ENCODE data around the gene HGFAC. TPM values are rescaled to one million over a fixed set of nuclear protein-coding genes. Genes with fewer than 3 reads are reported as not detected.

HGFAC gene
- total RNA-seq, 2 donors from 2014 or later, result 0.52 TPM; not detected in 1

DNA sequence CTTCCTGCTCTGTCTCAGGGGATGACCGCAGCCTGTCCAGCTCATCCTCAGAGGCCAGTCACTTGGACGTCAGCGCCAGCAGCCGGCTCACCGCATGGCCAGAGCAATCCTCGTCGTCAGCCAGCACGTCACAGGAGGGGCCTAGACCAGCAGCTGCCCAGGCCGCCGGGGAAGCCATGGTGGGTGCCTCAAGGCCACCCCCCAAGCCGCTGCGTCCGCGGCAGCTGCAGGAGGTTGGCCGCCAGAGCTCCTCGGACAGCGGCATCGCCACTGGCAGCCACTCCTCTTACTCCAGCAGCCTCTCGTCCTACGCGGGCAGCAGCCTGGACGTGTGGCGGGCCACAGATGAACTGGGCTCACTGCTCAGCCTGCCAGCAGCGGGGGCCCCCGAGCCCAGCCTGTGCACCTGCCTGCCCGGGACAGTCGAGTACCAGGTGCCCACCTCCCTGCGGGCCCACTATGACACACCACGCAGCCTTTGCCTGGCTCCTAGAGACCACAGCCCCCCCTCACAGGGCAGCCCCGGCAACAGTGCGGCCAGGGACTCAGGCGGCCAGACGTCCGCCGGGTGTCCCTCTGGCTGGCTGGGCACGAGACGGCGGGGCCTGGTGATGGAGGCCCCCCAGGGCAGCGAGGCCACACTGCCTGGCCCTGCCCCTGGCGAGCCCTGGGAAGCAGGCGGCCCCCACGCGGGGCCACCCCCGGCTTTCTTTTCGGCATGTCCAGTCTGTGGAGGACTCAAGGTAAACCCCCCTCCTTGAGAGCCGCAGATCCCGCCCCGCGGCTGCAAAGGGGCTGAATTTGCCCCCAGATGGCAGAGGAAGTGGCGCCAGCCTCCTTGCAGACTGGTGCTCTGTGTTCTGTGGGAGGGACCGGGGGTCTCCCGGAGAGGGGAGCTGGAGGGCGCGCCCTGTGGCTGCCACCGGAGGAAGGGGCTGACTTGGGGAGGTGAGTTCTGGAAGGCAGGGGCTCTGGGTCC lies 51.3 kb downstream of the HGFAC start:
- no peak for DNase-seq
- H3K9me3 ChIP-seq, result no peaks in the 10 kb centered on the region
- no peaks in the 10 kb centered on the region for H3K36me3 ChIP-seq
- no peak for TF ChIP-seq CTCF (IDR thresholded peaks at IDR 0.05)
- no peak overlapping the region for H3K27ac ChIP-seq
- no peak overlapping the region for H3K9ac ChIP-seq (ENCODE audit: low read depth in 2 of 2, low read length in 2 of 2)
- H3K4me3 ChIP-seq, result no peak overlapping the region
- intact Hi-C loops (cut with DNase I), result no loop called here
- H3K27me3 ChIP-seq, result no peaks in the 10 kb centered on the region
- H3K4me1 ChIP-seq, result no peaks in the 10 kb centered on the region

- no peaks in the 10 kb centered on the region for H3K36me3 ChIP-seq
- intact Hi-C loops (cut with DNase I), result no loop called here
- H3K9me3 ChIP-seq, result no peaks in the 10 kb centered on the region
- no peak for TF ChIP-seq CTCF (IDR thresholded peaks at IDR 0.05)
- H3K4me3 ChIP-seq, result no peak overlapping the region
- no peak overlapping the region for H3K27ac ChIP-seq
- H3K27me3 ChIP-seq, result no peaks in the 10 kb centered on the region
- no peak for DNase-seq
- H3K4me1 ChIP-seq, result no peaks in the 10 kb centered on the region
- H3K9ac ChIP-seq (ENCODE audit: low read depth in 2 of 2, low read length in 2 of 2), result no peak overlapping the region
Measured at GRCh38 chr4:3493720-3494461, 52.1 kb downstream of the HGFAC start.

DNA sequence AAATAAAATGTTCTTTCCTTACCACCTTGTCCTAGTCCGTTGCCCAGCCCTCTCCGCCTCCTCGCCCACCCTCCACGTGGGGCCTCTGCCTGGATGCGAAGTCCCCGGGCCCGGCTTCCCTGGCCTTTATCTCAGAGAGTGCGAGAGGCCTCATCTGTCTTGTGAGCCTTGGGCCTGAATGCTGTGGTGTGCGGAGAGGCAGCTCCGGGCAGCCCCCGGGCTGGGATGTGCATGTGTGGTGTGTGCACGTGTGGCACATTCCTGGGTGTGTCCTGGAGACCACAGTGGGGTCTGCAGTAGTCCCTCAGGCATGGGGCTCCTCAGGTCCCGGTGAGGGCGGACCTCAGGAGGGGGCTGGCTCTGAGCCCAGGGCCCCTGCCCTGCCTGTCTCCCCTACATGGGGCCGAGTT lies 52.7 kb downstream of the HGFAC start:
- DNase-seq, result no peak
- intact Hi-C loops (cut with DNase I), result no loop called here
- TF ChIP-seq CTCF (IDR thresholded peaks at IDR 0.05), result no peak
- H3K36me3 ChIP-seq, result no peaks in the 10 kb centered on the region
- H3K4me1 ChIP-seq, result no peaks in the 10 kb centered on the region
- no peak overlapping the region for H3K27ac ChIP-seq
- H3K4me3 ChIP-seq, result no peak overlapping the region
- no peaks in the 10 kb centered on the region for H3K9me3 ChIP-seq
- no peak overlapping the region for H3K9ac ChIP-seq (ENCODE audit: low read depth in 2 of 2, low read length in 2 of 2)
- no peaks in the 10 kb centered on the region for H3K27me3 ChIP-seq

DNA sequence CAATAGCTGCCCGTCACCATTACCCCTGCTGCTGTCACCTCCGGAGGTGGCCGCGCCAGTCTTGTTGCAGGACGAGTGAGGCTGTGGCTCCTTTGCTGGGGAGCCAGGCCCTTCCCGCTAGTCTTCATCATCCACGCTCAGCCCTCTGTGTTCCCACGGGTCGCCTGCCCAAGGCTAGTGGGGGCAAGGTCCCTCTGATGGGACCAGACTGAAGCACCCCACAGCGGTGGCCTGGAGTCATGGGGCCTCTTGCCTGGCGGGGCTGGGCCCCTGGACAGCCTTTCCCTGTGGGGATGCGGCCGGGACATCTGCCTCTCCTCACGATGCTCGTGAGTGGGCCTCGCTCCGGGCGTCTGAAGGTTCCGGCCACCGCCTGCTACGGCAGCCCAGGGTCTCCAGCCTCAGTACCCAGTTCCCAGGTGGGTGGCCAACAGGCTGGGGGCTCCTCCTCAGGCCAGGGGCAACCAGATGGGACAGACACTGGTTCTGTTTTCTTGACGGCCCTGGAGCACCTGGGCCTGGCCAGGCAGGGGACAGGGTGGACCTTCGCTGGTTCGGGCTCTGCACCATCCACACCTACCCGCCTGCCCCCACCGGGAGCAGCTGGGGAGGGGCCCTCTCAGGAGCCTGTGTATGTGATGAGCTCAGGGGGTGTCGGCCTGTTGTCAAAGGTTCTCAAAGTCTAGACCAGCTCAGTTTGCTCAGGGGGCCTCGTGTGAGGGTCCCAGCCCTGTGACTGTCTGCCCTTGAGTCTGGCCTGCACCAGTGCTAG lies 53.6 kb downstream of the HGFAC start:
- no peaks in the 10 kb centered on the region for H3K4me1 ChIP-seq
- no peaks in the 10 kb centered on the region for H3K9me3 ChIP-seq
- TF ChIP-seq CTCF (IDR thresholded peaks at IDR 0.05), result no peak
- H3K27me3 ChIP-seq, result no peaks in the 10 kb centered on the region
- no peak overlapping the region for H3K27ac ChIP-seq
- intact Hi-C loops (cut with DNase I), result no loop called here
- no peak for DNase-seq
- H3K9ac ChIP-seq (ENCODE audit: low read depth in 2 of 2, low read length in 2 of 2), result no peak overlapping the region
- H3K36me3 ChIP-seq, result no peaks in the 10 kb centered on the region
- H3K4me3 ChIP-seq, result no peak overlapping the region

GRCh38 chr4:3496021-3496420 lies 54.3 kb downstream of the HGFAC start:
- intact Hi-C loops (cut with DNase I), result no loop called here

More at GRCh38 chr4:3496021-3496420, 54.3 kb downstream of the HGFAC start:
- no peaks in the 10 kb centered on the region for H3K27me3 ChIP-seq
- H3K4me3 ChIP-seq, result no peak overlapping the region
- H3K4me1 ChIP-seq, result no peaks in the 10 kb centered on the region
- H3K9ac ChIP-seq (ENCODE audit: low read depth in 2 of 2, low read length in 2 of 2), result no peak overlapping the region
- no peaks in the 10 kb centered on the region for H3K36me3 ChIP-seq
- H3K9me3 ChIP-seq, result no peaks in the 10 kb centered on the region
- no peak for TF ChIP-seq CTCF (IDR thresholded peaks at IDR 0.05)
- no peak overlapping the region for H3K27ac ChIP-seq
- DNase-seq, result no peak
